HG03575 (cell line): ENCODE data around the gene GRID1.

Experiments used
- ATAC-seq: cut with Tn5 transposase; IDR thresholded peaks from one replicate; pipeline ENCODE4 v1.9.1; 2021; ENCODE audit not compliant: unreplicated experiment, insufficient number of reproducible peaks, low FRiP score; ENCODE audit errors: extremely low read depth

The GRID1 gene

GRCh38 chr10:86059892-86060291 is 306.7 kb downstream of the GRID1 start:
- no peak for ATAC-seq

GRCh38 chr10:86058964-86059363 is 307.6 kb downstream of the GRID1 start:
- no peak for ATAC-seq

- no peak for ATAC-seq
Measured at GRCh38 chr10:86057708-86058107, 308.9 kb downstream of the GRID1 start.

DNA sequence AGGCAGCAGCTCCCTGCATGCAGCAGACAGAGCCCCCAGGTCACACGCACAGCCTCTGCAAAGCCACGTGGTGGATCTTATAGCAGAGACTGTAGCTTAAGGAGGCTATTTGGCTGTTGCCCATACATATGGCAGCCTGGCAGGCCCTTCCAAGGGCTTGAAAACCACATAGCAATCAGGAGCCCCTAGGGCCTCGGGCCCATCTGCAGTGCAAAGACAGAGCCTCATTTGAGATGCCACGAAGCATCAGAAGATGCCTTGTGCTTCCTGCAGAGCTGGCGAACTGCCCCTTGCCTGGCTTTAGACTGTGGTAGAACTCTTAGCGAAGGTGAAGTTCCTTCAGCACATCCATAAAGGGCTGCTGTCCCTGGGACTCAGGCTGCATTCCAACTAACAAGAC is 309.9 kb downstream of the GRID1 start:
- ATAC-seq, result no peak

- ATAC-seq, result no peak
Measured at GRCh38 chr10:86055928-86056327, 310.7 kb downstream of the GRID1 start.

DNA sequence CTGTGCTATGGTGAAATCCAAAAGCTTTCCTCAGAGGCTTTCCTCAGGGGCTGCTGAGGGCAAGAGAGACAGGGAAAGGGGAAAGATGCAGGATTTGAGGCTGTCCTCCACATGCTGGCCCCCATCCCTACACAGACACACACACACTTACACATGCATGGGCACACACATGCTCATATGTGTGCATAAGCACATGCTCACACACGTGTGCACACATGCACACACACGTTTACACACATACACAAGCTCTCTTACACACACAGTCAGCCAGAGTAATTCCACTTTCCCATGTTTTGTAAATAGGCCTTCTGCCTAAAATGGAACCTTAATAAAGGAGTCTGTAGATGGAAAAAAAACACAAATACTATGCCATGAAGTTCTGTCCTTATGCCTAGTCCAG is 312.9 kb downstream of the GRID1 start:
- no peak for ATAC-seq

DNA sequence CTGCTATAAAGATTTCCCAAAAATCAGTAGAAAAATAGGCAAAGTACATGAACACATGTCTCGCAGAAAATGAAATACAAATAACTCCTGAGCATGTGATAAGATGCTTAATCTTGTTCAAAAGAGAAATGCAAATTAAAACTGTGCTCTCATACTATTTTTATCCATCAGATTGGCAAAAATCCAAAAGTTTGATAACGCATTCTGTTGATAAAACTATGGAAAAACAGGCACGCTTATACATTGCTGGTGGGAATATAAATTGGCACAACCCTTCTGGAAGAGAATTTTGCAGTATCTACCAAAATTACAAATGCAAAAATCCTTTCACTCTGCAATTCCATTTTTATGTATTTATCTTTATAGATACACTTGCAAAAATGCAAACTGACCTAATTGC is 315.0 kb downstream of the GRID1 start:
- ATAC-seq, result no peak

DNA sequence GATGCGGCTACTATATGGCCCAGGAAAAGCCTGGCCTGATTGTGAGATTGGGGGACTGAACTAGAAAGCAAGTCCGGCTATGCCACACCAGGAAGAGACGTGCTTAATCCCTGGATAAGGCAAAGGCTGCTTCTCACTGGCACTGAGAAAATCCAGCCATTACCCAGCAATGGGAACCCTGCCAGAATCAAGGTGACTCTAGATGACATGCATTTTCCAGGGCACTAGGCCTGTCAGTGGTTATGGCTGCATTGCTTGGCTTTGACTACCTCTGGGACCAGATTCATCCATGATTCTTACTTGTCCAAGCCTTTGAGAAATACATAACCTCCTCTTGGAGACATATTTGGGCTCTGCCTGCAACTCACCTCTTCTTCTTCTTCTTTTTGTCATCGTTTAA is 317.2 kb downstream of the GRID1 start:
- ATAC-seq, result no peak

- ATAC-seq, result no peak
Measured at GRCh38 chr10:86048973-86049372, 317.6 kb downstream of the GRID1 start.

DNA sequence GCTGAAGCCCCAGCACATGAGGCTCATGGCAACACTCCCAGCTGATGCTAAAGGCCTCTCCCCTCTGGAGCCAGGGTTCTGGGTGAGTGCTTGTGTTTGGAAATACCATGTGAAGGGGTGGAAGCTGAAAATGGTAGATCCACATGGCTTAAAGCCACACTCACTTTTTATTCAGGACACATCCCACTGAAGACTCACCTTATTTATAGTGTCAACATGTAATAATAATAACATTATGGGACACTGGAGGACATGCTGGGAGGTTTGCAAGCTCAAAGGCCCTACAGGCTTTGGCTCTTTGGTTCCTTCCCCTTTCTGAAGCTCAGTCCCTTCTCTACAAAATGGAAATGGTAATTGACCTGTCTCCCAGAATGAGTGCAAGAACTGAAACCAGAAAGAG is 318.0 kb downstream of the GRID1 start:
- no peak for ATAC-seq

- ATAC-seq, result no peak
Measured at GRCh38 chr10:86047588-86047987, 319.0 kb downstream of the GRID1 start.

DNA sequence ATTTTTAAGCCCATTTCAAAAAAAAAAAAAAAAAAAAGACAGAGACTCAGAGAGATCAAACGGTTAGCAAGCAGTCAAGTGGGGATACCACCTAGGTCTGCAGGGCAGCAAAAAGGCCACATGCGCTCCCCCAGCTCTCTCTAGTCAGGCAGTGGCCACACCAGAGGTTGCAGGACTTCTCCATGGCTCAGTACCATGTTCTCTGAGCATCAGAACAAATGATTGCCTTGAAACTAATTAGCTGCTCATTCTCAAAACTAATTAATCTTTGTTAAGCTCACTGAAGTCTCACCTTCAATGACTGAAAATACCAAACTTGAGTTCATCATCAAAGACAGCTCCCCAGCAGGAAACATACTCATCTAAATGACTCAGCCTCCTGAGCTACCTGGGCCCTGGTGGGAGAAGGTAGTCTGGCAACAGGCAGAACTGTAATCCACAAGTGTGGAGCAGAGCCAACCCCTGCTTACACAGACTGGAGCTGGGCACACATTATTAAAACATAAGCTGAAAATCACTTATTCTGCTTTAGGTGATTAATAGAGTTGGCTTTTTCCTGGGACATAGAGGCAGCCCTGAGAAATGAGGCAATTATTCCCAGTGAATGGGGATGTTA is 319.6 kb downstream of the GRID1 start:
- no peak for ATAC-seq

GRCh38 chr10:86045896-86046295 is 320.7 kb downstream of the GRID1 start:
- no peak for ATAC-seq

GRCh38 chr10:86044029-86044428 is 322.6 kb downstream of the GRID1 start:
- no peak for ATAC-seq

DNA sequence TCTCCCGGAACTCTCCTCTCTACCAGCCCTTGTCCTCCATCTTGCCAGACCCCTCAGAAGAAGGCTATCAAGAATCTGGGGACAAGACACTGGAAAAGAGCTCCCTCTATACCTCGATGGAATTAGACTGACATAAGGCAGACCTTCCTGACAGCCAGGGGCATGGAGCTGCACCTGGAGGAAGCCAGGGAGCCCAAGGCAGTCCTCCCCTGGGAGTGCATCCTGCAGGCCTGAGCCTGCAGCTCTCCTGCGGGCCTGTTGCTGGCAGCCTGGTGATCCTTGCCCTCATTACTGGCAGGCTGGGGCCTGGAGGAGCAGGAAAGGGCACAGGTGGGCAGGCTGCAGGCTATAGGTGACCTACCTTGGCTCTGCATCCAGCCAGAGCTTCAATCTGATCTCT is 323.4 kb downstream of the GRID1 start:
- ATAC-seq, result no peak

GRCh38 chr10:86042161-86042560 is 324.4 kb downstream of the GRID1 start:
- ATAC-seq, result no peak

GRCh38 chr10:86041116-86041515 is 325.5 kb downstream of the GRID1 start:
- ATAC-seq, result no peak

DNA sequence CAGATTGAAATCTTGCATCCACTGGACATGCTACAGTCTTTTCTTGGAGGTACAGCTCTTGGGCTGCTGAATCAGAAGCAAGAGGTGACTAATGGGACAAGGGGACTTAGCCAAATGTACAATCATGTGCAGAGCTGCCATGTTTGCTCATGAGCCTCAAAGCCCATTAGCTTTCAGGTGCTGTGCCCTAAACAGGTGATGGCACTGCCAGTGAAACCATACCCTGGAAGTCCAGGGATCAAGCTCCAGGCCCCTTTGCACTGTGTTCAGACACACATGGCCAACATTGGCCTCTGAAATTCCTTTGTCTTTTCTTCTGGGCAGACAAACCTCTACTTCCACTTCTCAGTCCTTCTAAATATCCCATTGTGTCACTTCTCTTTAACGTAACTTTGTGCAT is 328.2 kb downstream of the GRID1 start:
- ATAC-seq, result no peak

DNA sequence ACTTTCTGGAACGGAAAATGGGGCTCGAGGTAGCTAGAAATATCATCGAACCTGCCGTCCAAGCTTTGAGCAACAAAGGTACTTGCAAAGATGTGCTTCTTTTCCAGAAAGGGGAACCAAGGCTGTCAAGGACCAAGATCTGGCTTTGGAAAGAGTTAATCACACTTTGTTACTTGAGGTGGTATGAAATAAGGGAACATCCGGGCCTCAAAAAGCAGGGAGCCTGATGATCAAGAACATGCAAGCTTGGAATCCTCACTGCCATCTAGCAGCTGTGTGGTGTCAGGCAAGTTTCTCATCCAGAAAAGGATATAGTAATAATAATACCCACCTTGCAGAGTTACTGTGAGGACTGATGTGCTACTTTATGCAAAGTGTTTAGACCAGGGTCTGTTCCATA is 329.5 kb downstream of the GRID1 start:
- ATAC-seq, result no peak

DNA sequence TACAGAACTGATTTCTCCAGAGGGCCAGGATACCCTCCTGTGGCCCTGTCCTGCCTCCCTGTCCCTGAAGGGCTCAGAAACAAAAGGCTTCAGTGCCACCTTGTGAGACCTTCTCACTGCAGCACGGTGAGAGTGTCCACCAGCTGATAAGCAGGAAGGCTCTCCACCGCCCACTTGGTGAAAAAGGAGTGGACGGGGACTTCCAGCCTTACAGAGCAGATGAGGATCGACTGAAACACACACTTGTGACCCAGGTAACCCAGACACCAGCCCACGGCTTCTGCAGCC is 330.1 kb downstream of the GRID1 start:
- ATAC-seq, result no peak

DNA sequence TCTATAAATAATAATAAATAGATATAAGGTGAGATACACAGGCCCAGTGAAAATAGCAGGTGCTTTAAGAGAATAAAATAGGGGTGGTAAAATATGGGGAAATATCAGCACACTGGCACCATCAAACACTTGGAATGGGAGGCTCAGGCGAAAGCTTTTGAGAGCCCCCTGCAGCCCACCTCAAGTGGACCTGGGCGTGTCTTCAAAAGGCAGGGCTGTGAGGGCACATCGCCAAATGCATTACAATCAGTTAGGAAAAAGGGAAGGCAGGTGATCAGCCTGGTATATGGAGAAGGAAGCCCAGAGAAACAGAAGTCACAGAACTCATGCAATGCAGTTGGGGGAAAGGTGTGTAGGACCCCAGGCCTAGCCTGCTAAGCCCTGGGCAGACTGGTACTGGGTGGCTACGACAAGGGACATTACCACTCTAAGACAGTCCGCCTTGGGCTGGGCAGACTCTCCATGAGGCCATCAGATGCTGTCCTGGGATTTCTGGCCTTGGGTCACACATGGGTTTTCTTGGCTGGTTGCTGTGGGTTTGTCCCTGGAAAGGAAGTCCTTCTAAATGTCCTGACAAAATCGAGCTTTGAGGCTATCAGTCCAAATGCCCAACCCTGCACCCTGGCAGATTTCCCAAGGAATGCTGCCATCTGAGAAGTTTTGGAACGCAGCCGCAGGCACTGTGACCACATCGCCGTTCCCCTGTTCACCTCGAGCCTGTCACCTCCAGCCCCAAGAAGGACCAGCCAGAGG is 330.6 kb downstream of the GRID1 start:
- no peak for ATAC-seq
